GM12878 (cell line): ENCODE results near the gene OSBPL2.

Experiments
- CEBPZ ChIP-seq: fragments of 150-350 bp; IDR thresholded peaks from 2 replicates; pipeline ENCODE4 v1.6.1; 2016; ENCODE audit warnings: low read depth, low read length
- CTCF ChIP-seq, 3 experiments: IDR thresholded peaks in 2 of 3; conservative IDR thresholded peaks in 1 of 3; 2 replicates each; pipeline ENCODE4 v1.5.1; 2011; ENCODE audit warnings: low read depth in 3 of 3, low read length in 3 of 3, mild to moderate bottlenecking in 3 of 3, control low read depth in 2 of 3, moderate library complexity in 2 of 3, inconsistent platforms in 1 of 3, mixed read lengths in 1 of 3; ENCODE audit not compliant: control insufficient read depth in 2 of 3, insufficient read depth in 1 of 3; ENCODE audit errors: extremely low read depth in 1 of 3
- ETV6 ChIP-seq, 2 experiments: fragments of 450-650 bp in 1 of 2; IDR thresholded peaks in 1 of 2; conservative IDR thresholded peaks in 1 of 2; 2 replicates each; pipeline ENCODE4 v1.6.1; 2014; ENCODE audit warnings: antibody characterized with exemption in 1 of 2, borderline replicate concordance in 1 of 2, low read depth in 1 of 2, mild to moderate bottlenecking in 1 of 2, moderate library complexity in 1 of 2
- MXI1 ChIP-seq: fragments of 150-350 bp; IDR thresholded peaks from 2 replicates; pipeline ENCODE4 v1.6.1; 2011; ENCODE audit warnings: low read depth, mild to moderate bottlenecking, inconsistent platforms, low read length, improper control_type of control experiment
- POLR2A ChIP-seq: IDR thresholded peaks from 2 replicates; pipeline ENCODE4 v1.6.1; 2011; ENCODE audit warnings: low read depth, mild to moderate bottlenecking, low read length
- POLR2AphosphoS5 ChIP-seq: IDR thresholded peaks from 2 replicates; pipeline ENCODE4 v1.6.1; 2011; ENCODE audit warnings: mild to moderate bottlenecking, low read length, inconsistent platforms
- RBBP5 ChIP-seq: fragments of 200-600 bp; sonication (generic); conservative IDR thresholded peaks from 2 replicates; pipeline ENCODE4 v1.6.1; 2016
- RELB ChIP-seq: fragments of 450-650 bp; IDR thresholded peaks from 2 replicates; pipeline ENCODE4 v1.6.1; 2017; ENCODE audit warnings: low read depth, mild to moderate bottlenecking, moderate library complexity
- SIX5 ChIP-seq: IDR thresholded peaks from 2 replicates; pipeline ENCODE4 v1.6.1; 2011; ENCODE audit warnings: mild to moderate bottlenecking, low read depth, low read length, moderate library complexity; ENCODE audit not compliant: severe bottlenecking
- YY1 ChIP-seq: IDR thresholded peaks from 2 replicates; pipeline ENCODE4 v1.6.1; 2011; ENCODE audit warnings: low read depth, mild to moderate bottlenecking, low read length
- ZNF274 ChIP-seq: IDR thresholded peaks from one replicate; pipeline ENCODE4 v1.8.0; 2011; ENCODE audit not compliant: insufficient read length, insufficient read depth
- TF ChIP-seq, protein P1 (sequence below): IDR thresholded peaks from 2 replicates; pipeline ENCODE4 v1.6.1; 2011; ENCODE audit warnings: low read depth, mild to moderate bottlenecking, low read length, moderate library complexity, borderline replicate concordance; ENCODE audit errors: extremely low read depth

GRCh38 chr20:62208061-62208794 lies 30.1 kb upstream of the OSBPL2 start:
- TF ChIP-seq POLR2A (no peak), CTCF (IDR thresholded peaks at IDR 0.05 in 2 of 3, conservative IDR thresholded peaks at IDR 0.05 in 1 of 3; ENCODE audit: control insufficient read depth in 2 of 3, extremely low read depth in 1 of 3, insufficient read depth in 1 of 3, low read depth in 3 of 3, low read length in 3 of 3) (no peak), YY1 (no peak), ETV6 (conservative IDR thresholded peaks at IDR 0.05 in 1 of 2, IDR thresholded peaks at IDR 0.05 in 1 of 2; ENCODE audit: borderline replicate concordance in 1 of 2, low read depth in 1 of 2) (no peak), CEBPZ (no peak), SIX5 (no peak), POLR2AphosphoS5 (no peak), ZNF274 (no peak), MXI1 (no peak), RELB (no peak), RBBP5 (no peak)
- TF ChIP-seq, protein P1, sequence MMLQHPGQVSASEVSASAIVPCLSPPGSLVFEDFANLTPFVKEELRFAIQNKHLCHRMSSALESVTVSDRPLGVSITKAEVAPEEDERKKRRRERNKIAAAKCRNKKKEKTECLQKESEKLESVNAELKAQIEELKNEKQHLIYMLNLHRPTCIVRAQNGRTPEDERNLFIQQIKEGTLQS = no peak
